HG02885 (cell line): ENCODE measurements around the gene IL20RA.

Source experiments
- ATAC-seq: cut with Tn5 transposase; IDR thresholded peaks from one replicate; pipeline ENCODE4 v1.9.1; 2021; ENCODE audit warnings: mild to moderate bottlenecking; ENCODE audit not compliant: unreplicated experiment, poor library complexity

Gene IL20RA

GRCh38 chr6:136950436-136951126 is 94.2 kb downstream of the IL20RA start:
- no peak for ATAC-seq
